IMR-90 (cell line): ENCODE results near the gene RHBDL3. TPM values are rescaled to one million over a fixed set of nuclear protein-coding genes. Genes with fewer than 3 reads are reported as not detected.

ENCODE experiments used
- ATAC-seq: fragments of 200-7000 bp; cut with Tn5 transposase; 2 replicates; pipeline ENCODE4 v1.9.1; 2020; ENCODE audit warnings: low read depth, mild to moderate bottlenecking, moderate library complexity
- BruUV-seq: library from RNA; stranded (reverse); fragments of 400-500 nt; replicated peaks from 2 replicates; lab custom pipeline; 2021; lab: Mats Ljungman, UMichigan
- CTCF ChIA-PET: fragments of 300-600 bp; formaldehyde crosslinking; extraction: SDS; loops from one replicate; lab custom pipeline; 2021; ENCODE audit warnings: antibody characterized with exemption; lab: Yijun Ruan, JAX
- POLR2A ChIA-PET: fragments of 300-600 bp; sonication (Branson Sonifier 250); formaldehyde crosslinking; loops from one replicate; lab custom pipeline; 2022; ENCODE audit warnings: antibody characterized with exemption; ENCODE audit not compliant: unreplicated experiment; lab: Charles Lee
- DNase-seq: peaks from one replicate; pipeline ENCODE4 v3.0.0; 2013
- H2AFZ ChIP-seq: replicated peaks from 2 replicates; pipeline ENCODE3; 2013; ENCODE audit warnings: low read length, mild to moderate bottlenecking; ENCODE audit not compliant: poor library complexity
- H2AK5ac ChIP-seq: 2 replicates; pipeline ENCODE4 v1.6.1; 2013; ENCODE audit warnings: low read depth, low read length, inconsistent platforms
- H2AK9ac ChIP-seq: replicated peaks from 2 replicates; pipeline ENCODE3; 2013; ENCODE audit warnings: mild to moderate bottlenecking, low read depth, low read length, moderate library complexity; ENCODE audit not compliant: poor library complexity
- H2BK120ac ChIP-seq: 2 replicates; pipeline ENCODE4 v1.6.1; 2013; ENCODE audit warnings: low read depth, low read length, inconsistent platforms
- H2BK15ac ChIP-seq: 3 replicates; pipeline ENCODE4 v1.6.1; 2013; ENCODE audit warnings: low read depth, low read length, inconsistent platforms
- H2BK20ac ChIP-seq: 2 replicates; pipeline ENCODE4 v1.6.1; 2013; ENCODE audit warnings: low read depth, mild to moderate bottlenecking, inconsistent platforms, low read length, moderate library complexity
- H2BK5ac ChIP-seq: 2 replicates; pipeline ENCODE4 v1.6.1; 2013; ENCODE audit warnings: mild to moderate bottlenecking, low read depth, low read length, inconsistent platforms; ENCODE audit not compliant: poor library complexity, severe bottlenecking
- H3K14ac ChIP-seq: replicated peaks from 2 replicates; pipeline ENCODE4 v1.6.1; 2013; ENCODE audit warnings: low read depth, low read length, inconsistent platforms
- H3K18ac ChIP-seq: 2 replicates; pipeline ENCODE4 v1.6.1; 2013; ENCODE audit warnings: low read depth, low read length, control low read depth
- H3K23ac ChIP-seq: 2 replicates; pipeline ENCODE4 v1.6.1; 2013; ENCODE audit warnings: low read depth, low read length, inconsistent platforms
- H3K27ac ChIP-seq: 2 replicates; pipeline ENCODE4 v1.5.1; 2013; ENCODE audit warnings: mild to moderate bottlenecking, control low read depth, low read length; ENCODE audit not compliant: insufficient read depth
- H3K27me3 ChIP-seq: 2 replicates; pipeline ENCODE4 v1.6.1; 2013; ENCODE audit warnings: low read length; ENCODE audit not compliant: control insufficient read depth, insufficient read depth
- H3K36me3 ChIP-seq: 2 replicates; pipeline ENCODE4 v1.6.1; 2013; ENCODE audit warnings: low read length, mixed read lengths; ENCODE audit not compliant: control insufficient read depth, insufficient read depth
- H3K4ac ChIP-seq: 2 replicates; pipeline ENCODE4 v1.6.1; 2013; ENCODE audit warnings: low read depth, low read length, inconsistent platforms
- H3K4me1 ChIP-seq: 2 replicates; pipeline ENCODE4 v1.6.1; 2013; ENCODE audit warnings: low read length, mixed read lengths; ENCODE audit not compliant: control insufficient read depth, insufficient read depth
- H3K4me2 ChIP-seq: 2 replicates; pipeline ENCODE4 v1.6.1; 2013; ENCODE audit warnings: low read depth, mild to moderate bottlenecking, control low read depth, low read length, moderate library complexity
- H3K4me3 ChIP-seq: 2 replicates; pipeline ENCODE4 v1.5.1; 2013; ENCODE audit warnings: low read depth, mild to moderate bottlenecking, control low read depth, low read length, moderate library complexity; ENCODE audit not compliant: insufficient read depth
- H3K56ac ChIP-seq: 2 replicates; pipeline ENCODE4 v1.6.1; 2013; ENCODE audit warnings: low read length, inconsistent platforms; ENCODE audit not compliant: insufficient read depth; ENCODE audit errors: extremely low read depth
- H3K79me1 ChIP-seq, 2 experiments: 2 replicates each; pipeline ENCODE4 v1.6.1; 2013; ENCODE audit warnings: low read length in 2 of 2, inconsistent platforms in 1 of 2, low read depth in 1 of 2
- H3K9ac ChIP-seq: 2 replicates; pipeline ENCODE4 v1.6.1; 2013; ENCODE audit warnings: low read depth, low read length, control low read depth
- H3K9me1 ChIP-seq: 2 replicates; pipeline ENCODE4 v1.6.1; 2013; ENCODE audit warnings: low read length, inconsistent platforms; ENCODE audit not compliant: insufficient read depth
- H3K9me3 ChIP-seq: 2 replicates; pipeline ENCODE4 v1.6.1; 2013; ENCODE audit warnings: low read length; ENCODE audit not compliant: control insufficient read depth, insufficient read depth
- H4K20me1 ChIP-seq: 2 replicates; pipeline ENCODE4 v1.6.1; 2013; ENCODE audit warnings: low read length, inconsistent platforms; ENCODE audit not compliant: insufficient read depth
- H4K5ac ChIP-seq: 2 replicates; pipeline ENCODE4 v1.6.1; 2013; ENCODE audit warnings: mild to moderate bottlenecking, low read depth, low read length, control low read depth
- H4K8ac ChIP-seq, 2 experiments: 2 replicates each; pipeline ENCODE4 v1.6.1; 2013; ENCODE audit warnings: low read depth in 2 of 2, low read length in 2 of 2, control low read depth in 1 of 2, inconsistent platforms in 1 of 2
- H4K91ac ChIP-seq: 2 replicates; pipeline ENCODE4 v1.6.1; 2013; ENCODE audit warnings: low read depth, low read length, inconsistent platforms; ENCODE audit not compliant: insufficient read depth
- CEBPB ChIP-seq: IDR thresholded peaks from 2 replicates; pipeline ENCODE4 v1.6.1; 2012; ENCODE audit warnings: low read depth, low read length, improper control_type of control experiment
- FOS ChIP-seq: fragments of 150-350 bp; IDR thresholded peaks from 2 replicates; pipeline ENCODE4 v1.6.1; 2016; ENCODE audit warnings: low read depth, low read length
- NFE2L2 ChIP-seq: fragments of 150-350 bp; IDR thresholded peaks from 2 replicates; pipeline ENCODE4 v1.6.1; 2016; ENCODE audit warnings: low read depth, mild to moderate bottlenecking, low read length
- RCOR1 ChIP-seq: IDR thresholded peaks from 2 replicates; pipeline ENCODE4 v1.6.1; 2012; ENCODE audit warnings: mild to moderate bottlenecking, low read length, improper control_type of control experiment; ENCODE audit not compliant: insufficient replicate concordance
- RFX5 ChIP-seq: IDR thresholded peaks from 2 replicates; pipeline ENCODE4 v1.8.0; 2012; ENCODE audit warnings: low read depth, mild to moderate bottlenecking, low read length, moderate library complexity
- SMC3 ChIP-seq: fragments of 150-350 bp; IDR thresholded peaks from 2 replicates; pipeline ENCODE4 v1.6.1; 2016; ENCODE audit warnings: low read depth, mild to moderate bottlenecking, antibody characterized with exemption, low read length, moderate library complexity
- WGBS, 2 experiments: methylation state at CpG; one replicate each; pipeline versions ENCODE4 v1.1.5 to v1.1.7; 2013; ENCODE audit warnings: missing lambda C conversion rate in 2 of 2; ENCODE audit not compliant: insufficient read length in 1 of 2; ENCODE audit errors: extremely low coverage in 2 of 2; 5-methylcytosine and 5-hydroxymethylcytosine counted together
- dilution Hi-C: fragments of 300-500 bp; cut with HindIII; formaldehyde crosslinking; loops from one replicate; pipeline ENCODE4 v1.14.3; 2018; ENCODE audit warnings: low sequenced_read_pairs; ENCODE audit not compliant: unreplicated experiment
- in situ Hi-C: fragments of 300-500 bp; cut with MboI; formaldehyde crosslinking; loops from 3 replicates; pipeline ENCODE4 v1.14.3; 2019; ENCODE audit warnings: low sequenced_read_pairs, inconsistent platforms, mixed read lengths
- intact Hi-C: fragments of 100-400 bp; cut with micrococcal nuclease; formaldehyde crosslinking; loops from 2 replicates; pipeline ENCODE4 v1.10.0; 2022
- polyA plus RNA-seq, 3 experiments: library from polyadenylated mRNA; depleted of rRNA; stranded (reverse); fragments of >200 nt; gene quantifications; 2 replicates each; pipeline ENCODE4 v1.2.3, GENCODE V29; 2012; ENCODE audit warnings: low replicate concordance in 1 of 3
- total RNA-seq: library from RNA; depleted of rRNA; stranded (reverse); fragments of >200 nt; gene quantifications from 2 replicates; pipeline ENCODE4 v1.2.3, GENCODE V29; 2012
- TF ChIP-seq, protein P1 (sequence below): fragments of 150-350 bp; IDR thresholded peaks from 2 replicates; pipeline ENCODE4 v1.6.1; 2017; ENCODE audit warnings: mild to moderate bottlenecking, antibody characterized with exemption, low read length, low read depth
- TF ChIP-seq, protein P2 (sequence below): conservative IDR thresholded peaks from 2 replicates; pipeline ENCODE4 v1.5.1; 2012; ENCODE audit warnings: mild to moderate bottlenecking, low read depth, low read length, improper control_type of control experiment

The RHBDL3 gene
- total and polyA plus RNA-seq, 2 of the 4 experiments (the other 2 are of a cell fraction) = 0.09 to 0.18 TPM

DNA sequence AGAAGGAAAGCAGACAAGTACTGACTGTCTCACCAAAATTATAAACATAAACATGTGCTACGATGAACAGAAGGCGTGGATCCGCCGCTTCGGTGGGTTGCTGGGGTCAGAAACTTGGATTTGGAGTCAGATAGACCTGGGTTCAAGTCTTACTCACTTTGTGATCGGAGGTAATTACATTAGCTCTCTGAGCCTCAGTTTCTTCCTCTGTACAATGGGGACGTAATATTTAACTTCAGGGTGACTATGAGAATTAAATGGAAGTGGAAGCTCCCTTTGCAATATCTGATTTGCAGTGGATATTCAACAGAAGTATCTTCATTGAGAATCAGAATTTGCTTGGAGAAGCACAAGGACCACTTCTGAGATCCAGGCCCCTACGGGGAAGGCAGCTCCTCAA, 6.2 kb downstream of the RHBDL3 start:
- dilution Hi-C loops (no loop called here), in situ Hi-C loops (no loop called here), intact Hi-C loops (no loop called here)
- H3K56ac ChIP-seq = no peak overlapping the region
- H3K9me1 ChIP-seq = peaks cover 13% of the 10 kb centered on the region
- H3K18ac ChIP-seq = no peak overlapping the region
- no peak overlapping the region for H3K4me2 ChIP-seq
- H4K5ac ChIP-seq = no peak overlapping the region
- BruUV-seq = no TSS peak
- no peak overlapping the region for H3K9ac ChIP-seq
- no peak overlapping the region for H2BK5ac ChIP-seq
- H2BK15ac ChIP-seq = no peak overlapping the region
- H2BK20ac ChIP-seq = no peak overlapping the region
- no peaks in the 10 kb centered on the region for H3K36me3 ChIP-seq
- DNase-seq (no peak), ATAC-seq (no peak)
- H3K23ac ChIP-seq = no peak overlapping the region
- TF ChIP-seq, protein P1, sequence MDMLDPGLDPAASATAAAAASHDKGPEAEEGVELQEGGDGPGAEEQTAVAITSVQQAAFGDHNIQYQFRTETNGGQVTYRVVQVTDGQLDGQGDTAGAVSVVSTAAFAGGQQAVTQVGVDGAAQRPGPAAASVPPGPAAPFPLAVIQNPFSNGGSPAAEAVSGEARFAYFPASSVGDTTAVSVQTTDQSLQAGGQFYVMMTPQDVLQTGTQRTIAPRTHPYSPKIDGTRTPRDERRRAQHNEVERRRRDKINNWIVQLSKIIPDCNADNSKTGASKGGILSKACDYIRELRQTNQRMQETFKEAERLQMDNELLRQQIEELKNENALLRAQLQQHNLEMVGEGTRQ = no peak
- TF ChIP-seq FOS (no peak), SMC3 (no peak), RFX5 (no peak), CEBPB (no peak), RCOR1 (no peak), NFE2L2 (no peak)
- TF ChIP-seq, protein P2, sequence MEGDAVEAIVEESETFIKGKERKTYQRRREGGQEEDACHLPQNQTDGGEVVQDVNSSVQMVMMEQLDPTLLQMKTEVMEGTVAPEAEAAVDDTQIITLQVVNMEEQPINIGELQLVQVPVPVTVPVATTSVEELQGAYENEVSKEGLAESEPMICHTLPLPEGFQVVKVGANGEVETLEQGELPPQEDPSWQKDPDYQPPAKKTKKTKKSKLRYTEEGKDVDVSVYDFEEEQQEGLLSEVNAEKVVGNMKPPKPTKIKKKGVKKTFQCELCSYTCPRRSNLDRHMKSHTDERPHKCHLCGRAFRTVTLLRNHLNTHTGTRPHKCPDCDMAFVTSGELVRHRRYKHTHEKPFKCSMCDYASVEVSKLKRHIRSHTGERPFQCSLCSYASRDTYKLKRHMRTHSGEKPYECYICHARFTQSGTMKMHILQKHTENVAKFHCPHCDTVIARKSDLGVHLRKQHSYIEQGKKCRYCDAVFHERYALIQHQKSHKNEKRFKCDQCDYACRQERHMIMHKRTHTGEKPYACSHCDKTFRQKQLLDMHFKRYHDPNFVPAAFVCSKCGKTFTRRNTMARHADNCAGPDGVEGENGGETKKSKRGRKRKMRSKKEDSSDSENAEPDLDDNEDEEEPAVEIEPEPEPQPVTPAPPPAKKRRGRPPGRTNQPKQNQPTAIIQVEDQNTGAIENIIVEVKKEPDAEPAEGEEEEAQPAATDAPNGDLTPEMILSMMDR = no peak
- POLR2A ChIA-PET = interaction anchor here (0.6 kb wide), 1 partner anchor 137 kb away, joined by 7 read pairs; no protein-coding TSS in a partner anchor
- WGBS, 2 experiments = 60% methylated on average over 1 of the region's 8 CpGs; no CpG with 5 or more reads in 1 of the 2 experiments
- H3K4me3 ChIP-seq = no peak overlapping the region
- H2AK9ac ChIP-seq = no peak overlapping the region
- H3K4me1 ChIP-seq = peaks cover 7% of the 10 kb centered on the region
- no peak overlapping the region for H3K14ac ChIP-seq
- no peak overlapping the region for H4K8ac ChIP-seq
- no peak overlapping the region for H2AK5ac ChIP-seq
- H2BK120ac ChIP-seq = no peak overlapping the region
- no peak overlapping the region for H4K91ac ChIP-seq
- H2AFZ ChIP-seq = no peak overlapping the region
- no peaks in the 10 kb centered on the region for H3K9me3 ChIP-seq
- CTCF ChIA-PET = interaction anchor here (0.8 kb wide), 1 partner anchor 21 kb away, joined by 3 read pairs; no protein-coding TSS in a partner anchor
- no peak overlapping the region for H3K4ac ChIP-seq
- peaks cover 3% of the 10 kb centered on the region for H4K20me1 ChIP-seq
- H3K27ac ChIP-seq = no peak overlapping the region
- no peaks in the 10 kb centered on the region for H3K79me1 ChIP-seq
- H3K27me3 ChIP-seq = peaks cover 44% of the 10 kb centered on the region
